Non-pigmented ciliary epithelial cell (primary cell): ENCODE measurements around the gene CYSRT1.
"Not testable (repeated sequence)": the region's sequence is repeated elsewhere in the genome, so short reads cannot be mapped to it uniquely, and the experiment has no call there.

ENCODE experiments used
- DNase-seq: peaks from one replicate; pipeline ENCODE4 v3.0.0-alpha.2; 2010; ENCODE audit warnings: low read depth

Gene CYSRT1

GRCh38 chr9:137237759-137238726, 13.1 kb downstream of the CYSRT1 start:
- DNase-seq, result no peak

- DNase-seq, result not testable (repeated sequence)
Observed at GRCh38 chr9:137239541-137240200, 14.7 kb downstream of the CYSRT1 start.

GRCh38 chr9:137240318-137240840, 15.4 kb downstream of the CYSRT1 start:
- DNase-seq, result no peak

- peak; percentile 99 for DNase-seq
Observed at GRCh38 chr9:137240841-137241489, 16.0 kb downstream of the CYSRT1 start, which contains the start of gene TUBB4B. Gene TUBB4B (plus strand): TSS chr9:137241287. CDS start chr9:137241361, 74 bp downstream.

- no peak for DNase-seq
Observed at GRCh38 chr9:137241490-137242268, 16.7 kb downstream of the CYSRT1 start.

GRCh38 chr9:137242269-137243203, 17.6 kb downstream of the CYSRT1 start:
- DNase-seq, result no peak

- DNase-seq, result not testable (repeated sequence)
Observed at GRCh38 chr9:137243266-137243625, 18.3 kb downstream of the CYSRT1 start.

GRCh38 chr9:137243626-137244485, 18.9 kb downstream of the CYSRT1 start:
- DNase-seq, result no peak

- DNase-seq, result no peak
Observed at GRCh38 chr9:137244486-137245449, 19.8 kb downstream of the CYSRT1 start.

- no peak for DNase-seq
Observed at GRCh38 chr9:137245450-137246421, 20.8 kb downstream of the CYSRT1 start.

- no peak for DNase-seq
Observed at GRCh38 chr9:137247135-137247915, 22.4 kb downstream of the CYSRT1 start.

- DNase-seq, result no peak
Observed at GRCh38 chr9:137247916-137248175, 22.9 kb downstream of the CYSRT1 start.

- DNase-seq, result no peak
Observed at GRCh38 chr9:137250329-137251193, 25.6 kb downstream of the CYSRT1 start.

- DNase-seq, result no peak
Observed at GRCh38 chr9:137251194-137251461, 26.2 kb downstream of the CYSRT1 start, which contains the start of gene STPG3. Gene STPG3 (plus strand): TSS chr9:137251286. CDS start chr9:137251287, 1 bp downstream.

- DNase-seq, result no peak
Observed at GRCh38 chr9:137251490-137252268, 26.7 kb downstream of the CYSRT1 start.
